NCI-H2107 treated with DMSO at 0.1 percent for 48 hours (cell line): ENCODE results near the gene SPEN.
A peak's percentile ranks its signal among the peaks of the same experiment; 100 is the strongest.
"Not testable (repeated sequence)": the region's sequence is repeated elsewhere in the genome, so short reads cannot be mapped to it uniquely, and the experiment has no call there.

ENCODE experiments used
- DNase-seq: peaks from one replicate; lab custom pipeline; 2025; ENCODE audit not compliant: unreplicated experiment; lab: John Stamatoyannopoulos, UW

The SPEN gene

DNA sequence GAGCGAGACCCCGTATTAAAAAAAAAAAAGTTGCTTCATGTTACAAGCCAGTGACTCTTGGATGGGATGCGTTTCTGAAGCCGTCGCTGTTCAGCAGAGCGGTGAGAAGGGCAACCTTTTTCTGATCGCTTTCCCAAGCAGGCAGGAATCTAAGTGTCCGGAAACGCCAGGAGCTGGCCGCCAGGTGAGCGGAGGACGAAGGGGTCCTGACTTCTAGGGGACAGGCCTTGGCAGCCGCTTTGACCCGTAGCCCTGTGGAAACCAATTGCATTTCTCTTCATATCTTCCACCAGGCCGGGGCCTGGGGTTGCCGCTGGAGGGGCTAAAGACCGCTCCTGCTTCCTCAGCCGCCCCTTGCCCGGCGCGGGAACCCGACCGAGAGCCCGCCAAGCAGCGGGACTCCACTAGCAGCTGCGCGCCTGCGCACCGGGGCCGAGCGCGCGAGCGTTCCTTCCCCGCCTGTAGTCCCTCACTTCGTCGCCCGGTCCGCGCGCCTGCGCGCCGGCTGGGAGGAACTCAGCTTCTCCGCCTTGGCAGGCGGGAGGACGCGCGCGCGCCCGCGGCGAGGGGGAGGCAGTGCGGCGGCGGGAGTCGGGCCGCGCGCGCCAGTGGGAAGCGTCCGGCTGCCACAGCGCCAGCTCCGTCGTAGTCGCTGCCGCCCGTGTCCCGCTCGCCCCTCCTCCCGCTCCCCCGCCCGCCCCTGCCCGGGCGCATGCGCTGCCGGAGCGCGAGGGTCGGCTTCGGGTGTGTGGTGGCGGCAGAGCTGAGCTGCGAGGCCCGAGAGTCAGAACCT is at the start of gene SPEN:
Gene SPEN (plus strand): TSS at position 608 of the 793 bp plus-strand sequence. CDS start 361 bp downstream, outside the sequence.
- DNase-seq: peak; percentile 94

DNA sequence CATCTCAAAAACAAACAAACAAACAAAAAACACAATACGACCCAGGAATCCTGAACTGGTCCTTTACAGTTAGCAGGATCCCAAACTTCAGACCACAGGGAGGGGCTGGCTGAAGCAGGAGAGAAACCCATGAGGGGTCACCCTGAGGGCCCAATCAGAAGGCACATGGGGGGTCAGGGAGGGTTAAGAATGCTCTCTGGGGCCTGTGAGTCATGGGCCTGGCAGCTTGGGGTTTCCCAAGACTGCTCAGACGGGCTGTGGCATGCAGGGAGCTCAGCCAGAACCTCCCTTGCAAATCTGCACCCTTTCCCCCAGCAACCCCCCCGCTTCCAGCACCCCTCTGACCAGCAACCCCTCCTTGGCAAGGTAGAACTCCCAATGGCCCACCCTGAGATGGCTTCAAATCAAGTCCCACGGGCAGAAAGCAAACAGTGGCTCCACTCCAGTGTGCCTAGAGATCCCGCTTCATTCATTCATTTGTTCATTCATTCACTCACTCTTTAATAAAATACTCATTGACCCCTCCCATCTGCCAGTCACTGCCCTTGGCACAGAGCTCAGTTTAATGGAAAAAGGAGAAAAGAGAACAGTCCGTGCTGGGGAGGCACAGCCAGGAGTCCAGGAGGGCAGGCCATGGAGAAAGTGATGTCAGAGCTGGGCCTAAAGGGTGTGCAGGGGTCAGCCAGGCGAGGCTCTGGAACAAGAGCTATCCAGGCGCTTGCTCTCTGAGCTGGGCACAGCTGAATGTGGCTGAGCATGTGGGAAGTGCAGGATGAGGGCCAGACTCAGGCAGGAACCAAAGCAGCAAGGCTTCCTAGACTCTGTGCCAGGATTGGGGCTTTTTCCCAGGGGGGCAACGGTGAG is 48.3 kb upstream of the SPEN start:
- DNase-seq: no peak

- no peak for DNase-seq
Measured at GRCh38 chr1:15799928-15800835, 47.3 kb upstream of the SPEN start.

- no peak for DNase-seq
Measured at GRCh38 chr1:15802234-15802965, 45.1 kb upstream of the SPEN start.

- no peak for DNase-seq
Measured at GRCh38 chr1:15803380-15803779, 44.1 kb upstream of the SPEN start.

DNA sequence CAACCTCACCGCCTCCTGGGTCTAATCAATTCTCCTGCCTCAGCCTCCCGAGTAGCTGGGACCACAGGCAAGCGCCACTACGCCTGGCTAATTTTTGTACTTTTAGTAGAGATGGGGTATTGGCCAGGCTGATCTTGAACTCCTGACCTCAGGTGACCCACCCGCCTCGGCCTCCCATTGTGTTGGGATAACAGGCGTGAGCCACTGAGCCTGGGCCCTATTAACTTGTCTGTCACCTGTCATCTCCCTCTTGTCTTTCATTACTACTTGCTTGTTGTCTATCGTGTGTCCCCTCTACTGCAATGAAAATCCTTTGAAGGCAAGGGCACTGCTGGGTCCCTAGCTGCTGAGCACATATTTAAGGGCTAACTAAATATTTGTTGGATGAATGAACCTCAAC is 43.4 kb upstream of the SPEN start:
- DNase-seq: no peak

DNA sequence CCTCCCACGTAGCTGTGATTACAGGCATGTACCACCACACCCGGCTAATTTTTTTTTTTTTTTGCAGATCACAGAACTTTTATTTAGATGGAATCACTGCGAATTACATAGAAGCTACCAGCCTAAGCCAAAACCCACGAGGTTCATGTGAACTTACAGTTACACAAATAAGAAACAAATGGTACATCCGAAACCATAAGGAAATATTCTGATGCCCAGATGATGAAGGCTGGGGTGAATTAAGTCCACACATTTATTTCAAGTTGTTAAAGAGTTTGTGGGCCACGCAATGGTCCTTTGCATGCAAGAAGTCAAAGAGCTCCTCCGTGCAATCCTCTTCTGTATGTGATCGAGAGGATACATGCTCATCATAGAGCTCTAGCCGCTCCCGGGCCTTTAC is 40.4 kb upstream of the SPEN start:
- no peak for DNase-seq

GRCh38 chr1:15807549-15807948 is 40.0 kb upstream of the SPEN start, which contains the start of gene UQCRHL:
TSS of gene UQCRHL (minus strand) at chr1:15807649. CDS start at chr1:15807649, 0 bp downstream.
- DNase-seq: not testable (repeated sequence)

DNA sequence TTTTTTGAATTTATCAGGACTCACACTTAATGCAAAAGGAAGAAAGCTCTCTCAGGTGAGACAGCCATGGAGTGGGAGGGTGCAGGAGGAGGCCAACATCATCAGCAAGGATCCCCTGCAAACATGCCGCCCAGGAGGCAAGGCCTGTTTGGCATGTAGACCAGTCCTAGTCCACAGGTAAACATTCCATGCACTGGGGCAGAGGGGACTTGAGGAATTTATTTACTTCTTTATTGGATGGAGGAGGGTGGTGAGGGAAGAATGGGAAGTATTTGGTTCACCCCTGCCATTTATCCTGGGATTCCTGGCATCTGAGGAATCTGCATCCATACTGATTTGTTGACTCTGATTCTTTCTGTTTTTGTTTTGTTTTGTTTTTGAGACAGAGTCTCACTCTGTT is 38.6 kb upstream of the SPEN start:
- no peak for DNase-seq

GRCh38 chr1:15810073-15810472 is 37.4 kb upstream of the SPEN start:
- DNase-seq: no peak

- no peak for DNase-seq
Measured at GRCh38 chr1:15816674-15817073, 30.8 kb upstream of the SPEN start.

- DNase-seq: no peak
Measured at GRCh38 chr1:15820478-15820877, 27.0 kb upstream of the SPEN start.

- no peak for DNase-seq
Measured at GRCh38 chr1:15825800-15826199, 21.7 kb upstream of the SPEN start.

DNA sequence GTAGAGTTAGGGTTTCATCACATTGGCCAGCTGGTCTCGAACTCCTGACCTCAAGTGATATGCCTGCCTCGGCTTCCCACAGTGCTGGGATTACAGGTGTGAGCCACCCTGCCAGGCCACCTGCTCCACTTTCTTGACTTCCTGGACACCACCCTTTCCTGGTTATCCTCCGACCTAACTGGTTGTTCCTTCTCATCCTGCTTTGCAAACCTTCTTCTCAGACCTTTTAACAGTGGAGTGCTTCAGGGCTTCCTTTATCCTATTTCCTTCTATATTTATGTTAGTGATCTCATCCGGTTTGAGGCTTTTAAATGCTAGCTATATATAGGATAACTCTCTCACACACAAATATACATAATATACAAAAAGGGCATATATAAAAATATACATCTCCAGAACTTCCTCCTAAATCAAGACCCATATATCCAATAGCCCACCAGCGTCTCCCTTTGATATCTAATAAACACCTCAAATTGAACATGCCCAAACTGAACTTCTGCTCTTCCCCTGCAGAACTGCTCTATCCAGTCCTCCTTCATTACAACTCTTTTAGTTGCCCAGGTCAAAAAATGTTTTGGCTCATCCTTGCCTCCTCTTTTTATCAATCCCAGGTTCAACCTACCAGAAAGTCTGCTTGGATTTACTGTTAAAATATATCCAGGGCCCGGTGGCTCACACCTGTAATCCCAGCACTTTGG is 20.5 kb upstream of the SPEN start:
- no peak for DNase-seq

- not testable (repeated sequence) for DNase-seq
Measured at GRCh38 chr1:15827567-15827966, 19.9 kb upstream of the SPEN start.

- DNase-seq: not testable (repeated sequence)
Measured at GRCh38 chr1:15828931-15829330, 18.6 kb upstream of the SPEN start.

GRCh38 chr1:15830258-15830657 is 17.2 kb upstream of the SPEN start:
- DNase-seq: no peak

DNA sequence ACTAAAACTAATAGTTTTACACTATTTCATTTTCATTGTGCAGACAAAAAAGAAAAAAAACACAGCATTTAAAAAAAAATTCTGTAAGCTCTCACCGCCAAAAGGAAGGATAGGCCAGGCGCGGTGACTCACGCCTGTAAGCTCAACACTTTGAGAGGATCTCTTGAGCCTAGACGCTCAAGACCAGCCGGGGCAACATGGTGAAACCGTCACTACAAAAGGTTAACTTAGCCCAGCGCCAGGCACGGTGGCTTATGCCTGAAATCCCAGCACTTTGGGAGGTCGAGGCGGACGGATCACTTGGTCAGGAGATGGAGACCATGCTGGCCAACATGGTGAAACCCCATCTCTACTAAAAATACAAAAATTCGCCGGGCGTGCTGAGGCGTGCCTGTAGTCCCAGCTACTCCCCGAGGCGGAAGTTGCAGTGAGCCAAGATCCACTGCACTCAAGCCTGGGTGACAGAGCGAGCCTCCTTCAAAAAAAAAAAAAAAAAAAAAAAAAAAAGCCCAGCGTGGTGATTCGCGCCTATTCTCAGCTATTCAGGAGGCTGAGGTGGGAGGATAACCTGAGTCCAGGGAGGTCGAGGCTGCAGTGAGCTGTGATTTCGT is 14.3 kb upstream of the SPEN start:
- peak; percentile 74 for DNase-seq

- peak; percentile 77 for DNase-seq
Measured at GRCh38 chr1:15833842-15834405, 13.6 kb upstream of the SPEN start.
